Right kidney (tissue), 1 donor: ENCODE data around the gene ZNF575.

Experiments
- DNase-seq: peaks from one replicate; pipeline ENCODE4 v3.0.0-alpha.2; 2016

Gene ZNF575

DNA sequence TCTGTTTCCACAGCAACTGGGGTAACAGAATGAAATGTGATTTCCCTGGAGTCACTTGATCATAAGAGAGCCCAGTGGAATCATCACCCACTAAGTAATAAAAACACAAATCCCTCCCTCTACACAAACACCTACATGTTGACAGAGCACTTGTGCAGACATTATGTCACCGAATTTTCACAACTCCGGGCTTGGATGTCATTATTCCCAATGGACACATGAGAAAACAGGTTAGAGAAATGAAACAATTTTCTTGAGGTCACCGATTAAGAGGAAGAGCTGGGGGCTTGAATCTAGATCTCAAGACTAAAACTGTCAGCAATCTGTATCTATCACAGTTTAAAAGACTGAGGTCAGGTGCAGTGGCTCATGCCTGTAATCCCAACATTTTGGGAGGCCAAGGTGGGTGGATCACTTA is 39.2 kb downstream of the ZNF575 start:
- DNase-seq = no peak

DNA sequence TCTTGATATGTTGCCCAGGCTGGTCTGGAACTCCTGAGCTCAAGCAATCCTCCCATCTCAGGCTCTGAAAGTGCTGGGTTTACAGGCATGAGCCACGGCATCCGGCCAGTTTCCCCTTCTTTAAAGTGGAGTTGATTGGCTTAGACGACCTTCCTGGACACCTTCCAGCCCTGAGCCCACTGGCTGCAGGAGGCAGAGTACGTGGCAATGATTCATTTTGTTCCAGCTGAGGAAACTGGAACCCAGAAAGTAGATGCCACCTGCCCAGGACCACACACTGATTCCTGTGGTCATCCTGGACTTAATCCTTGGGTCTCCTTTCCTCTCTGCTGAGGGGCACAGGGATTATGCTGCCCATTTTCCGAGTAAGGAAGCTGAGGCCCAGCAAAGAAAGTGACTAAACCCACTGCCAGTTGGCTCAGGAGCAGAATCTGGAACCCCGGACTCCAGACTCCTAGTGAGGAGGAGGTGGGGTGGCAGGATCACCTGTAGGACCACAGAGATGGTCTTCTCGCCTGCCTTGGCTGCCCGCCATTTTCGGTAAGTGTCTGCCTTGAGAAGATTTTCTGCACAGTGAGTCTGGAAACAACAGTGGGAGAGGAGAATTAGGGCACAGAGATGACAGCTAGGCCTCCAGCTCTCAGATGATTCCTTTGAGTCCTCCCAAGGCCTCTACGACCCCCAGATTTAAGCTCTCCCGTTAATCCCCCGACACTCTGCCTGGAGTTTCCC is 41.6 kb downstream of the ZNF575 start:
- no peak for DNase-seq

DNA sequence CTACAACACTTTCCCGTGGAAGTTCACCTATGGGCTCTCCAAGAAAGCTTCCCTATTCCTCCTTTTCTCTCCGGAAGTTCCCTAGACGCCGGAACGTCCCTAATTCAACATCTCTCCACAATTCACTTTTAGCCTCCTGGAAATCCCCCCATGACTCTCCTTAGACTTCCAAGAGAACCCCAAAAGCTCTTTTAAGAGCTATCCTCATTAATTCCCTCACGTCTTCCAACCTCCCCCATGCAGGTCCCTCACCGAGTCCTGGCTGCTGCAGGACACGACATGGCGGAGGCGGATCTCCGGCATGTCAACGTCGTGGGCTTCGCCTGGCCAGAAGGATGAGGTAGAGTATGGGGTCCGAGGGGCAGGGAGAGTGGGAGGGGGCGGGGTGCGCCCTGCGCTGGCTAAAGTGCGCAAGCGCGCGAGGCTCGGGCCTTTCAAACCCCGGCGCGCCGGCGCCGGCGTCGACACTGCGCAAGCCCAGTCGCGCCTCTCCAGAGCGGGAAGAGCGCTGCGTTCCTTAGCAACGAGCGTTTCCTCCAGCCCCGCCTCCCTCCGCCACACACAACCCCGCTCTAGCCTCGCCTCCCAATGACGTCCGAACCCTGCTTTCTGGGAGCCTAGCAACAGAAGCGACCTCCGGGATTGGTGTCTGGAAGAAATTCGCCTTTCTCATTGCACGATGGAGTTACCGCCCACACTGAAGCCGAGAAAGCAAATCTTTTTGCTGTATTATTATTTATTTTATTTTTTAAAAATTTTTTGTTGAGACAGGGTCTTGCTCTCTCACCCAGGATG is 42.4 kb downstream of the ZNF575 start, which contains the start of the genes PINLYP and XRCC1:
Gene PINLYP, plus strand, starts transcription at position 646 of the 795 bp plus-strand sequence. CDS start 1,391 bp downstream, outside the sequence.
Gene XRCC1, minus strand, starts transcription at position 372 of the 795 bp plus-strand sequence. Its CDS starts 69 bp downstream, at position 303.
- peak; percentile 86 for DNase-seq

DNA sequence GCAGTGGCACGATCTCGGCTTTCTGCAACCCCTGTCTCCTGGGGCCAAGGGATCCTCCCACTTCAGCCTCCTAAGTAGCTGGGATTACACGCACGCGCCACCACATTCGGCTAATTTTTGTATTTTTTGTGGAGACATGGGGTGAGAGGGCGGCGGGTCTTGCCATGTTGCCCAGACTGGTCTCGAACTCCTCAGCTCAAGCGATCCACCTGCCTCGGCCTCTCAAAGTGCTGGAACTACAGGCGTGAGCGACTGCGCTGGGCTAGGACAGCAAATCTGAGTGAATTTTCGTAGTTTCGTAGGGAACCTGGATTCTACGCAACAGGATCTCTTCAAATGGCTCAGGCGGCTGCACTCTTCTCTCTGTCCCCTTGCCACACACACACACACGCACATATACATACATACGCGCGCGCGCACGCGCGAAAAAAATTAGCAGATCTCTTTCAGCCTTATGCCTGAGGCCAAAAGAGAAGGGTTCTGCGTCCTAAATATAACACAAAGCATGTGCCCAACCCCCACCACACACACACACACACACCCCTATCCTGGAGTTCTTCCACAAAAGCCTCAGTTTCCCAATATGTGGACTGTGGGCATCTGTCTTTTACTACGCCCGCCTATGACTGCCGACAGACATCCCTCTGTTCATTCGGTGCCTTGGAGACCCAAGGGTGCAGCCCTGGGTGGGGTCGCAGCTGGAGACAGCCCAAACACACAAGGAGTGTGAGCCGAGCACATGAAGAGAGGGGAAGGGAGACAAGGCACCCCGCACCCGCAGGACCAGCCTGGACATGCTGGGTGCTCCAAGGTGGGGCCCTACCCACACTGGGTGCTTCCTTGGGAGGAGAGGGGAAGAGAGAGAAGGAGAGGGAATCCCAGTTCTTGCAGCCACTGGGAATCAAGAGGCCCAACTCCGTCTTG is 43.2 kb downstream of the ZNF575 start:
- no peak for DNase-seq

DNA sequence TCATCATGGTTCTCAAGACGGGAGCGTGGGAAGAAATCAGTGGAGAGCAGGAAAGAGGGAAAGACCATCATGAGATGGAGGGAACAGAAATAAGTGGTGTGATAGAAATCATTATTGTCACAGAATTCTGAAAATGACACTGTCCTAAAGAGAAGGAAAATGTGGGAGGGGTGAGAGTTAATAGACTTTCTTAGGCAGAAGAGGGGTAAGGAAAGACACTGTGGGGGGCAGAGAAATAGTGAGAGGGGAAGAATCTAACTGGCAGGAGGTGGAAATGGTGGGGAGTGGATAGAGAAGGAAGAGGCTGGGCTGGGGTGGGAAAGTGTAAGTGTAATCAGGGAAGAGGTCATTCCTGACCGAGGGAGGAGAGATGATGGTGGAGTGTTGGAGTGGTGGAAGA is 45.8 kb downstream of the ZNF575 start:
- DNase-seq = no peak

DNA sequence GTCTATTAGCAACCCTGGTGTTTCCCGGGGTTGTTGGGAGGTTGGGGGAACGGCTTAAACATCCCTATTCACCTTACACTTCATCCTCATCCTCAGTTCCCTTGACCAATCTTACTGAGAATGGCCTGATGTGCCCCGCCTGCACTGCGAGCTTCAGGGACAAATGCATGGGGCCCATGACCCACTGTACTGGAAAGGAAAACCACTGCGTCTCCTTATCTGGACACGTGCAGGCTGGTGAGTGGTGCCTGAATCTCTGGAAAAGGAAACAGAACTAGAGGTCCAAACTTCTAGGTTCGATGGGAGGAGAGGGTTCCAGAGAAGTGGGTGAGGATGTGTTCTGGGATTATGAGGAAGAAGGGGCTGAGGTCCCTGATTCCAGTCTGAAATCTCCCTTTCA is 48.5 kb downstream of the ZNF575 start:
- DNase-seq = no peak

- DNase-seq = no peak
These were observed 49.5 kb downstream of the ZNF575 start for GRCh38 chr19:43582495-43582894.

GRCh38 chr19:43584484-43584883 is 51.5 kb downstream of the ZNF575 start:
- DNase-seq = no peak
